ENCODE data around the gene NWD2.

GRCh38 chr4:37367901-37368300 lies 123.4 kb downstream of the NWD2 start:
- TF ChIP-seq CTCF (conservative IDR thresholded peaks at IDR 0.05 in 1 of 2, IDR thresholded peaks at IDR 0.05 in 1 of 2; ENCODE audit: extremely low read depth in 1 of 2, insufficient read depth in 1 of 2, low read depth in 1 of 2, low read length in 2 of 2) (no peak), EZH2 (IDR thresholded peaks at IDR 0.05; ENCODE audit: borderline replicate concordance, low read length) (no peak)

Data from mammary epithelial cell (primary cell).